ENCODE measurements around the gene GIPC2.
"Not testable (repeated sequence)": the region's sequence is repeated elsewhere in the genome, so short reads cannot be mapped to it uniquely, and the experiment has no call there.

GIPC2 gene

DNA sequence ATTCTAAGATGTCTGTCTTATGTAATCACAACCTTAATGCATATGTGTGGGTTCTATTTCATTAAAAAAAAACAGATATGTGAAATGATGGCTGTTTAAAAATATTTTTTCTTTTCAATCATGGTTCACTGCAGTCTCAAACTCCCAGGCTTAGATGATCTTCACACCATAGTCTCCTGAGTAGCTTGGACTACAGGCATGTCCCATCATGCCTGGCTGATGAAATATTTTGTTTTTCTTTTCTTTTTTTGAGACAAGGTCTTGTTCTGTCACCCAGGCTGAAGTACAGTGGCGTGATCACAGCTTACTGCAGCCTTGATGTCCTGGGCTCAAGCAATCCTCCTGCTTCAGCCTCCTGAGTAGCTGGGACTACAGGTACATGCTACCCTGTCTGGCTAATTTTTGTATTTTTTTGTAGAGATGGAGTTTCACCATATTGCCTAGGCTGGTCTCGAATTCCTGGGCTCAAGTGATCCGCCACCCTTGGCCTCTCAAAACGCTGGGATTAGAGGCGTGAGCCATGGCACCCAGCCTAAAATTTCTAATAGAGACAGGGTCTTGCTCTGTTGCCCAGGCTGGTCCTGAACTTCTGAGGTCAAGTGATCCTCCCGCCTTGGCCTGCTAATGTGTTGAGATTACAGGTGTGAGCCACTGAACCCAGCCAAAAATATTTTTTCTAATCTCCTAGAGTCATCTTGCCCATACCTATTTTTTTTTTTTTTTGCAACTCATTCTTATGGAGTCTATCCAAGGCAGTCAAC is 67.6 kb downstream of the GIPC2 start:
- no peak for TF ChIP-seq ZNF274 (IDR thresholded peaks at IDR 0.05; ENCODE audit: low read depth, low read length)
- no peak overlapping the region for H3K4me3 ChIP-seq (ENCODE audit: low read length)

DNA sequence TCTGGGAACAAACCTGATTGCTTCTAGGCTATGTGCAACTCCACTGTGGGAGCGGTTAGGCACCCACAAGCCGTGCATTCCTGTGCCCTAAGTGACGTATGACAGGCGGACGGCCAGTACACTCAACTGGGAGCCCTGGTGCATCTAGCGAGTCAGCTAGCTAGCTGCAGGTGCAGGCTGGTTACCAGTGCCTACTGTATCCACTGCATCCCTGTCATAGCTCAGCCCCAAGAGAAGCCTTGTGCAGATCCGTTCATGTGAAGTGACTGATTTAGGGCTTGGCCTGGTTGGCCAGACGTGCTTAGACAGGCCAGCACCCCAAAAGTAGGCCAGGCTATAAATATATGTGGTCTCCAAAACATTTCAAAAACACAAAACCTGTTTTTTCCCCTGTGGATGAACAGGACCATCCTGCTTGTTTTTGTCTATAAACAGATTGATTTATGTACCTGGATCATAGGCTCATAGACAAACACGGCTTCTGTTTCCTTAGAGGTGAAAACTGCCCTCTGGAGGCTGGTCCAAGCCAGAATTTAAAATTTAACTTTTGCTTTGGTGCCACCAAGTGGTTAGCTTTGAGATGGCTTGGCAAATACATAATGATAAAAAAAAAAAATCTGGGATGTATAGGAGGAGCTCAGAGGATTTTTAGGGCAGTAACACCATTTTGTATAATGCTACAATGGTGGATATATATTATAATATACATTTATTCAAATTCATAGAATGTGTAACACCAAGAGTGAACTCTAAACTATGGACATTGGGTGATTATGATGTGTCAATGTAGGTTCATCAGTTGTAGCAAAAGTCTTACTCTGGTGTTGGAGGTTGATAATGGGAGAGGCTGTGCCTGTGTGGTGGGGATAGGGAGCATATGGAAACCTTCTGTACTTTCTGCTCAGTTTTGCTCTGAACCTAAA is 68.5 kb downstream of the GIPC2 start:
- H3K4me3 ChIP-seq (ENCODE audit: low read length) = no peak overlapping the region
- no peak for TF ChIP-seq ZNF274 (IDR thresholded peaks at IDR 0.05; ENCODE audit: low read depth, low read length)

DNA sequence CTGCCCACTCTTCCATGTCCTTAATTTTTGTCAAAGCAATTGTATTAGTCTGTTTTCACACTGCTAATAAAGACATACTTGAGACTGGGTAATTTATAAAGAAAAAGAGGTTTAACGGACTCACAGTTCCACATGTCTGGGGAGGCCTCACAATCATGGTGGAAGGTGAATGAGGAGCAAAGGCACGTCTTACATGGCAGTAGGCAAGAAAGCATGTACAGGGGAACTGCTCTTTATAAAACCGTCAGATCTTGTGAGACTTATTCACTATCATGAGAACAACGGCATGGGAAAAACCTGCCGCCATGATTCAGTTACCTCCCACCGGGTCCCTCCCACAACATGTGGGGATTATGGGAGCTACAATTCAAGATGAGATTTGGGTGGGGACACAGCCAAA is 74.7 kb downstream of the GIPC2 start:
- H3K4me3 ChIP-seq (ENCODE audit: low read length) = not testable (repeated sequence)

DNA sequence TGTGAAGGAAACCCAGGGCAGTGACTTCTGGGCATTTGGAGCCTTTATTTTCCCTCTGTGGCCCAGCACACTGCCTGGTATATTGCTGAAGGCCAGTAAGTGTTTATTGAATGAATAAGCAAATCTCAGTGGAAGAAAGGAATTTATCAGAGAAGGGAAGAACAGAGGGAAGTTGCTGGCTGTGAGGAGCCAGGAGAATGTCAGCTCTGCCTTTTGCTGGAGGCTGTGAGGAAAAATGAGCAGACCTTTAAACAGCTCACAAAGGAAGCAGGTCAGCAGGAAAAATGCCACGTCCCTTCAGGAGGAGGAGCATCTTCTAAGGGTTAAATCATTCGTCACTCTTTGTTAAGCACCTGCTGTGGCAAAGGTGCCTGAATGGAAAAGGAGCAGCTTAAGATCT is 75.9 kb downstream of the GIPC2 start:
- TF ChIP-seq ZNF274 (IDR thresholded peaks at IDR 0.05; ENCODE audit: low read depth, low read length) = no peak
- H3K4me3 ChIP-seq (ENCODE audit: low read length) = no peak overlapping the region

DNA sequence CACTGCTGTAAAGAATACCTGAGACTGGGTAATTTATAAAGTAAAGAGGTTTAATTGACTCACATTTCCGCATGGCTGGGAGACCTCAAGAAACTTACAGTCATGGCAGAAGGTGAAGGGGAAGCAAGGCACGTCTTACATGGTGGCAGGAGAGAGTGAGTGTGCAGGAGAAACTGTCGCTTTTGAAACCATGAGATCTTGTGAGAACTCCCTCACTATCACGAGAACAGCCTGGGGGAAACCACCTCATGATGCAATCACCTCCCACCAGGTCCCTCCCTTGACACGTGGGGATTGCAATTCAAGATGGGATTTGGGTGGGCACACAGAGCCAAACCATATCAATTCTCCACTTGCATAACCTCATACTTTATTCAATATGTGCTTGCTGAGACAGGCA is 76.6 kb downstream of the GIPC2 start:
- no peak overlapping the region for H3K4me3 ChIP-seq (ENCODE audit: low read length)
- no peak for TF ChIP-seq ZNF274 (IDR thresholded peaks at IDR 0.05; ENCODE audit: low read depth, low read length)

DNA sequence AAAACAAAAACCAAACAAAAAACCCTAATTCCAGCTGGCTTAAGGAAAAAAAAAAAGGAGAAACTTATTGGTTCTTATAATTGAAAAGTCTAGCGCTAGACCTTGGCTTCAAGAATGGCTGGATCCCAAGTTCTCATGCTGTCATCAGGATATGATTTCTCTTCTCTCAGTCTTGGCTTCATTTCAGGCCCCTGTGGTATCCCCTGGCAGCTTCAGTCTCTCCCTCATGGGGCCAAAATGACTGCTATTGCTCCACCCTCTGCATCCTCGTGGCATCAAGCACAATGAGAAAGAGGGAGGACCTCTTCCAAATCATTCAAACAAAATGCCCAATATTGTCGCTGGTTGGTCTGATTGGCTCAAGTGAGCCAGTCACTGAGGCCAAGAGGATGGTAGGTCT is 80.7 kb downstream of the GIPC2 start:
- TF ChIP-seq ZNF274 (IDR thresholded peaks at IDR 0.05; ENCODE audit: low read depth, low read length) = no peak
- H3K4me3 ChIP-seq (ENCODE audit: low read length) = no peak overlapping the region

DNA sequence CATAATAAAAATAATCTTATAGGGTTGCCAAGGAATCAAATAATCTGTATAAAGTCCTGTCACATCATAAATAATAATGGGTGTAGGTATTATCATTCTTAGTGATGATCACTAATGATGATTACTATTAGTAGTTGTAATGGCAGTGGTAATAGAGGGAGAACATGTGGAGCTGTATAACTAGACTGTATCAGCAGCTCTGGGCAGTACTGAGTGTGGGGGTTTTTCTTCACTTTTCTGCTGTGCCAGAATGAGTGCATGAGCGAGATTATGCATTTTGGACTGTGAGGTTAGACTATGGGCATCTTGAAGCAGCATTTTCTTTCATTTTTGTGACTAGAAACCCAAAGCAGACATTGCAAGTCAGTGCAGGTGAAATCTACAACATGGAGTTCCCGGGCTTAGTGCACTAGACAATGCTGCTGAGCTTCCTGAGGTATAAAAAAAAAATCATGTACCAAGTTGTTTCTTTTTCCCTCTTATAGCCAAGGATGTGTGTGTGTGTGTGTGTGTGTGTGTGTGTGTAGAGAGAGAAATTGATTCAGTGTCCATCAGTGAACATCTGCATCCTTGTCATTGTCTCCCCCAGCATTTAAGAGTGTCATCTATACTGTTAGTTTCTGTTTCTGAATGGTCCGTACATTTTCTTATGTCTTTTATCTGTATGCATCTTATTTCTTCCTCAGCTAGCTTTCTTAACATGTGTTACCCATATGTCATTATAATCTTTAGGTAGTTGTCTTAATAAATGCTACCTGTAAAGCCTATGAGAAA is 86.6 kb downstream of the GIPC2 start:
- H3K4me3 ChIP-seq (ENCODE audit: low read length) = no peak overlapping the region
- TF ChIP-seq ZNF274 (IDR thresholded peaks at IDR 0.05; ENCODE audit: low read depth, low read length) = no peak

DNA sequence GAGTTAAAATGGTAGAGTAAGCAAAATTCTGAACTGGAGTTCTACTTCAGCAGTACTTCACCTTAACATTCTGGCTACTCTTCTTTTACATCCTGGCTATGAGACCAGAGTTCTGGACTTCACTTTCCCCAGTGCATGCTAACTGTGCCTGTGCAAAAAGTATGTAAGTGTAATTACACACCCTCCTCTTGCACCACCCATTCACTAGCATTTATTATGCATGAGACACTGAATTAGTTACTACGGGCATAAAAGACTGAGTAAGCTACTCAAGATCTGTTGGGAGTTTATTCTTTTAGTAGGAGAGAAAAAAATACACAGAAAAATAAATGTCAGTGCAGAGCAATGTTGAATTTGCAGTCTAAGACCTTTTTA is 87.2 kb downstream of the GIPC2 start:
- no peak for TF ChIP-seq ZNF274 (IDR thresholded peaks at IDR 0.05; ENCODE audit: low read depth, low read length)
- no peak overlapping the region for H3K4me3 ChIP-seq (ENCODE audit: low read length)

DNA sequence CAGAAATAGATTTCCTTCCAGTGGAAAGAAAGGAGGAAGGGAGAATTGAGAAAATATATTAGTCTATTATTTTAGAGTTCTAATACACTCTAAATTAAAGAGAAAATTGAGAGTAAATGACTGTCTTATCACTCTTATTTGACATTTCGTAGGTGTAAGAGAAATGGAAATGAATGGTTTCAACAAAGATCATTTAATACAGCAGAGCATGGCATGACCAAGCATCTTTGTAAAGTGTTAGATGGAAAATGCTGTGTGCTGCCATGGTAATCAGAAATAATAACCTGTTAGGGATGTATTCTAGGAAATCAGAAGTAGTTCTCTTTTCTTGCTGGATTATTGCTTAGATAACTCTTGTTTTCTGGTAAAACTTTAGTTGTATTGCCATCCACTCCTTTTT is 90.9 kb downstream of the GIPC2 start:
- no peak for TF ChIP-seq ZNF274 (IDR thresholded peaks at IDR 0.05; ENCODE audit: low read depth, low read length)
- no peak overlapping the region for H3K4me3 ChIP-seq (ENCODE audit: low read length)

DNA sequence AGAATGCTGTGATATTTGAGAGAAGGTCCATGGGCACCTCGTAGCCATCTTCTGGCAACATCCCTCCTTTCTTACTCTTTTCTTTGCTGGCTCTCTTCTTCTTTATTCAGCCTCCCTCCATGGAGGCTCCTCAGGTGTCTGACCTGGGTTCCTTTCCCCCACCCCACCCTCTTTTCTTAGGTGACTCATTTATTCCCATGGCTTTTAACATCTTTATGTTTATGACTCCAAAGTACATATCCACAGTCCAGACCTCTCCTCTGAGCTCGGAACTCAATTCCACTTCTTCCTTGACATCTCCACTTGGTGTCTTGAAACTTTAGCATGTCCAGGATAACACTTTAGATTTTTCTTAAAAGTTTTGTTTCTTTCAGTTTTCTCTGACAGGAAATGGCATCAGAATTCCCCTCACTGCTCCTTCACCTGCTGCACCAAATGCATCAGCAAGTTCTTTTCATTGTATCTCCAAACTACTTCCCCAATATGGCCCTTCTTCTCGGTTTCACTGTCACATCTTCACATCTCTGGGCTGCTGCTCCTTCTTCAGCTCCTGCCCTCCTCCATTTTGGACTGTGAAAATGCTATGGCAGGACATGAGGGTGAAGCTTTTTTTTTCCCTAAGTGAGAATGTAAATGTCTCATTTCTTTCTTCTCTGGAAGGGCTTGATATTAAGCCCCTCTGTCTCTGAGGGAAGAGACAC is 95.9 kb downstream of the GIPC2 start:
- no peak for TF ChIP-seq ZNF274 (IDR thresholded peaks at IDR 0.05; ENCODE audit: low read depth, low read length)
- no peak overlapping the region for H3K4me3 ChIP-seq (ENCODE audit: low read length)

DNA sequence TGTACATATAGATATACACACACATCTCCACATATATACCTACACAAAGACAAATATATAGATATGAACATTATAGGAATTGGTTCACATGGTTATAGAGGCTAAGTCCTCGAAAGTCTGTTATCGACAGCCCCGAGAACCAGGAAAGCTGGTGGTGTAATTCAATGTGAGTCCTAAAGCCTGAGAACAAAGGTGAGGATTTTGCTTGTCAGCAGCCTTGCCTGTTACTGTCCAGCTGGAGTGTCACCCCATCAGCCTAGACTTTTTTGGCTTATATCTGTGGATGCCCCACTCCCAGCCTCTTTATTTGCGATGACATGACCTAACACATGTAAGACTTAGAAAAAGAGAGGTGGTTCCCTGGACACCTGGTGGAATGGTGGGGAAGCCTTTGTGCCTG is 97.0 kb downstream of the GIPC2 start:
- peak overlapping the region; percentile 62; the same call in 1 of the 2 replicates for H3K4me3 ChIP-seq (ENCODE audit: low read length)
- TF ChIP-seq ZNF274 (IDR thresholded peaks at IDR 0.05; ENCODE audit: low read depth, low read length) = no peak

DNA sequence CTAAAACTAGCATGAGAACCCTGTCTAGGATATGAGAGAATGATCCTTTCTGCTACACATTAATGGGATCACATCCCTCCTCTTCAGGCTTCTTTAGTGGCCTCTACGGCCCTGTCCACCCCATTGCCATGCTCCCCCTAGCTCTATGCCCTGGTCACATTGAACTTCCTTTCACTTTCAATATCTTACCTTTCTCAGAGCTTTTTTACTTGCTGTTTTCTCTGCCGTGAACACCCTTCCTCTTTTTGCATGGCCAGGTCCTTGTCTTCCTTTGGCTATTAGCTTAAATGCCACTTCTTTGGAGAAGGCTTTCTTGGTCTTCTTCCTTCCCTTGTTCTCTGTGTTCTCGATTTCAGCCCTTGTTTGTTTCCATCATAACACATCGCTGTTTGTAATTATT is 97.4 kb downstream of the GIPC2 start:
- TF ChIP-seq ZNF274 (IDR thresholded peaks at IDR 0.05; ENCODE audit: low read depth, low read length) = no peak
- peak overlapping the region; percentile 62; the same call in 1 of the 2 replicates for H3K4me3 ChIP-seq (ENCODE audit: low read length)

DNA sequence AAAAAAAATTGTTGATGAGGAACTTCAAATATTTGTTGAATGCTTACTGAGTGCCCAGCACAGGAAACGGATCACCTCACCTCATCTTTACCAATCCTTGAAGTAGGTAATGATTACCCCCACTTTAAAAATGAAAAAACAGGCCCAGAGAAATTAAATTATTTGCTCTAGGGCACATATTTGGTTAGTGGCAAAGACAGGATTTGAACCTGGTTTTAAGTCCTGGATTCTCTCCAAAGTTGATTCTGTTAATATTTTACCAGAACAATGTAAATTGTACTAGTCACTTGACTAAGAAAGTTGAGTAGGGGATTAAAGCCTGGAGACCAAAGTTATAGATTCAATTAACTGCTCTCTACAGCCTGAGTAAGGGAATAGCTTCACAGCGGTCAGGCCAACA is 97.9 kb downstream of the GIPC2 start:
- H3K4me3 ChIP-seq (ENCODE audit: low read length) = no peak overlapping the region
- no peak for TF ChIP-seq ZNF274 (IDR thresholded peaks at IDR 0.05; ENCODE audit: low read depth, low read length)

DNA sequence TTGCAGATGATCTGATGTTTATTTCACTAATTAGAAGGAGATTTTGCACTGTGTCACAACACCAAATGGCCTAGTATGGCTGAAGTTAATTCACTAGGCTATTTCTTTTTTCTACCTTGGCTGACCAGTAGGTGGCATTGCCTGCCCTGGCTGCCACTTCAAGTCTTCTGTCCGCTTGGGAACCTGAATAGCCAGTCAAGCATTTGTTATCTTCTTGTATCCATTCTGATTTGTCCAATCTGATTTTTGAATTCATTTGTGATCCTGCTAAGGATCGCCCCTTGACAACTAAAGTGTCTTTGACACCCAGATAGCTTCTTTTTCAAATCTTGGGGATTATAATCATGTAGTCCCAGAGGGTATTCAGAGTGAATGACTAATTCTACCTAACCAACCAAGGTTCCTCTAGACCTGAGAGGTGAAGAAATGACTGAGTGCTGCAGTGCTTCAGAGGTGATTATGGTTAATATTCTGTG is 99.4 kb downstream of the GIPC2 start:
- no peak for TF ChIP-seq ZNF274 (IDR thresholded peaks at IDR 0.05; ENCODE audit: low read depth, low read length)
- no peak overlapping the region for H3K4me3 ChIP-seq (ENCODE audit: low read length)
